SK-N-MC (cell line): ENCODE data around the gene RAD23B.
"Not testable (repeated sequence)": the region's sequence is repeated elsewhere in the genome, so short reads cannot be mapped to it uniquely, and the experiment has no call there.

Source experiments
- DNase-seq: peaks from one replicate; pipeline ENCODE4 v3.0.0-alpha.2; 2011; ENCODE audit warnings: low read depth, low spot score
- H3K27ac ChIP-seq: fragments of 200-600 bp; sonication (generic); 2 replicates; pipeline ENCODE4 v1.5.1; 2016; ENCODE audit warnings: mixed run types
- H3K36me3 ChIP-seq: fragments of 200-600 bp; sonication (generic); 2 replicates; pipeline ENCODE4 v1.6.1; 2017; ENCODE audit warnings: antibody characterized with exemption, low read length, mixed read lengths; ENCODE audit not compliant: insufficient read depth
- H3K4me3 ChIP-seq: fragments of 200-600 bp; sonication (generic); 2 replicates; pipeline ENCODE4 v1.5.1; 2016
- H3K9ac ChIP-seq: fragments of 200-600 bp; sonication (generic); 2 replicates; pipeline ENCODE4 v1.8.0; 2017; ENCODE audit warnings: mixed run types, mixed read lengths; ENCODE audit not compliant: insufficient read length
- H3K9me3 ChIP-seq: fragments of 200-600 bp; sonication (generic); 2 replicates; pipeline ENCODE4 v1.6.1; 2017; ENCODE audit warnings: low read depth, mild to moderate bottlenecking, antibody characterized with exemption, low read length, moderate library complexity, mixed read lengths
- EZH2 ChIP-seq: fragments of 200-600 bp; sonication (generic); IDR thresholded peaks from one replicate; pipeline ENCODE4 v1.6.1; 2017; ENCODE audit warnings: antibody characterized with exemption
- FOXP2 ChIP-seq: optimal IDR thresholded peaks from 2 replicates; pipeline ENCODE3; 2011; ENCODE audit warnings: mild to moderate bottlenecking, moderate library complexity; ENCODE audit not compliant: insufficient read depth; ENCODE audit errors: extremely low read length, control extremely low read depth
- POLR2AphosphoS5 ChIP-seq: IDR thresholded peaks from 2 replicates; pipeline ENCODE4 v1.6.1; 2012; ENCODE audit warnings: mild to moderate bottlenecking, low read depth, low read length, borderline replicate concordance

The RAD23B gene

DNA sequence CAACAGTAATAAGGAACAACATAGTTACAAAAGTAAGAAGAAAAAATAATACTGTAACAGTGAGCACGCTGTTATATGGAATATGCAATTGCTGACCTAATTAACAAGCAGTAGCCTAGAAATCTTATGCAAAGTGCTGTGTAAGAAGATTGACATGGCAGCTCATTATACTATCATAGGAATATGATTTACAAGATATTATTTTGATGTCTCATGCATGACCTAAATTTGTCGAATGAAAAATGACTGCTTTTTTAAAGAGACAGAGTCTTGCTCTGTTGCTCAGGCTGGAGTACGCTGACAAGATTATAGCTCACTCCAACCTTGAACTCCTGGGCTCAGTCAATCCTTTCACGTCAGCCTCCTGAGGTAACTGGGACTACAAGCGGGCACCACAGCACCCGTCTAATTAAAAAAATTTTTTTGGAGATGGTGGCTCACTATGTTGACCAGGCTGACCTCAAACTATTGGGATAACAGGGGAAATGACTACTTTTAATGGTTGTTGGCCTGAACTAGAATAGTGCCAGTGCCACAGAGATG, 10.5 kb downstream of the RAD23B start:
- Histone ChIP-seq H3K9me3 (no peaks in the 10 kb centered on the region; the same call in 1 of the 2 replicates), H3K27ac (no peak overlapping the region), H3K36me3 (peaks cover 45% of the 10 kb centered on the region), H3K4me3 (no peak overlapping the region), H3K9ac (no peak overlapping the region)
- DNase-seq = no peak
- no peak for TF ChIP-seq POLR2AphosphoS5
- TF ChIP-seq FOXP2 = no peak
- TF ChIP-seq EZH2 = no peak

GRCh38 chr9:107294756-107295155, 11.7 kb downstream of the RAD23B start:
- Histone ChIP-seq H3K9ac (no peak overlapping the region), H3K9me3 (no peaks in the 10 kb centered on the region; the same call in 1 of the 2 replicates), H3K4me3 (no peak overlapping the region), H3K27ac (no peak overlapping the region), H3K36me3 (peaks cover 52% of the 10 kb centered on the region)
- TF ChIP-seq FOXP2 (no peak), POLR2AphosphoS5 (no peak), EZH2 (no peak)
- DNase-seq = no peak

DNA sequence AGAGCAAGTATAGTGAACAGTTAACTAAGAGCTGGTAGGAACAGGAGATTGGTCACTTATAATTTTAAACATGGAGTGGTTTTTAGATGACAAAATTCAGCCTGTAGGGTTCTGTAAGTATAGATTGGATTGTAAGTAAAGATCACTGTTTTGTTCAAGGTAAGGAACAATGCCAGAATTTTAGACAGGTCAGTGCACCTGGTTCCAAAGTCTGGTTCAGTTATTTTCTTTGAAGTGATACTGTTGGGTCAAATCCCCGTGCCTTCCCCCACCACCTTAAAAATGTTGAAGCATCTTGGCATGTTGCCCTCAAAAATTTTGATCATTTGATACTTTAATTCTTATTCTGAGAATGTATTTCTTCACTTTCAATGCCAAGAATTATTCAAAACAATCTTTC, 12.9 kb downstream of the RAD23B start:
- DNase-seq = no peak
- Histone ChIP-seq H3K4me3 (no peak overlapping the region), H3K36me3 (peaks cover 51% of the 10 kb centered on the region), H3K9ac (no peak overlapping the region), H3K27ac (no peak overlapping the region), H3K9me3 (no peaks in the 10 kb centered on the region; the same call in 1 of the 2 replicates)
- TF ChIP-seq EZH2 (no peak), FOXP2 (no peak), POLR2AphosphoS5 (no peak)

DNA sequence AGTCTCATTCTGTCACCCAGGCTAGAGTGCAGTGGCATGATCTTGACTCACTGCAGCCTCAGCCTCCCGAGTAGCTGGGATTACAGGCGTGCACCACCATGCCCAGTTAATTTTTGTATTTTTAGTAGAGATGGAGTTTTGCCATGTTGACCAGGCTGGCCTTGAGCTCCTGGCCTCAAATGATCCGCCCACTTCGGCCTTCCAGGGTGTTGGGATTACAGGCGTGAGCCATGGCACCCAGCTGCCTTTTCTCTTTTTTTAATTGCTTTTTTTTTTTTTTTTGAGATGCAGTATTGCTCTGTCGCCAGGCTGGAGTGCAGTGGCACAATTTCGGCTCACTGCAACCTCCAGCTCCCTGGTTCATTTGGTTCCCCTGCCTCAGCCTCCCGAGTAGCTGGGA, 13.5 kb downstream of the RAD23B start:
- not testable (repeated sequence) for H3K9ac ChIP-seq, H3K27ac ChIP-seq, H3K9me3 ChIP-seq, DNase-seq, H3K4me3 ChIP-seq
- peaks cover 51% of the 10 kb centered on the region for H3K36me3 ChIP-seq

- Histone ChIP-seq H3K27ac (no peak overlapping the region), H3K9ac (no peak overlapping the region), H3K4me3 (no peak overlapping the region), H3K36me3 (peaks cover 60% of the 10 kb centered on the region), H3K9me3 (no peaks in the 10 kb centered on the region; the same call in 1 of the 2 replicates)
- no peak for DNase-seq
- TF ChIP-seq FOXP2 = no peak
- TF ChIP-seq EZH2 = no peak
Measured at GRCh38 chr9:107299437-107299836, 16.4 kb downstream of the RAD23B start.

- Histone ChIP-seq H3K36me3 (peaks cover 88% of the 10 kb centered on the region), H3K4me3 (no peak overlapping the region), H3K9ac (no peak overlapping the region), H3K27ac (no peak overlapping the region), H3K9me3 (no peaks in the 10 kb centered on the region)
- TF ChIP-seq POLR2AphosphoS5 (no peak), FOXP2 (no peak), EZH2 (no peak)
- no peak for DNase-seq
Measured at GRCh38 chr9:107306308-107306707, 23.2 kb downstream of the RAD23B start.

DNA sequence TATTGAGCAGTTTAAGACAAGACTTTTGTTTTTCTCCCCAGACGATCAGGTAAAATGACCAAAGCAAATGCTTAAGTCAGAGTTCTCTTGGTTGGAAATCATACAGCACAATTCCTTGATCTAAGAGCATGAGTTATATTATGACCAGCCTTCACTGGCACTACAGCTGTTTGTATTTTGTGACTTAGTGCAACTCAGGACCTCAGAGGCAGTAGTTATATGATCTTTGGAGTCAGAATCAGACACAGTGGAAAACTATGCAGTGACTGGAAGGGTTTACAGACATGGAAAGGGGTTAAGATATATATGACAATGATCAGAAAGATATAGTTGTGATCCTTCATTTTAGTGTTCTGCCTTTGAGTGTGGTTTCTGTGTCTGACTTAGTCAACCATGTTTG, 24.3 kb downstream of the RAD23B start:
- TF ChIP-seq POLR2AphosphoS5 = no peak
- no peak for TF ChIP-seq EZH2
- no peak for TF ChIP-seq FOXP2
- Histone ChIP-seq H3K9me3 (no peaks in the 10 kb centered on the region), H3K9ac (no peak overlapping the region), H3K4me3 (no peak overlapping the region), H3K27ac (no peak overlapping the region), H3K36me3 (peaks cover 89% of the 10 kb centered on the region)
- DNase-seq = no peak

GRCh38 chr9:107308461-107308860, 25.4 kb downstream of the RAD23B start:
- Histone ChIP-seq H3K27ac (no peak overlapping the region), H3K4me3 (no peak overlapping the region), H3K9ac (no peak overlapping the region), H3K36me3 (peaks cover 93% of the 10 kb centered on the region), H3K9me3 (no peaks in the 10 kb centered on the region)
- TF ChIP-seq EZH2 (no peak), FOXP2 (no peak), POLR2AphosphoS5 (no peak)
- DNase-seq = no peak

- H3K9me3 ChIP-seq = no peaks in the 10 kb centered on the region
- TF ChIP-seq POLR2AphosphoS5 (no peak), FOXP2 (no peak), EZH2 (no peak)
- H3K4me3 ChIP-seq = no peak overlapping the region
- DNase-seq = no peak
- no peak overlapping the region for H3K9ac ChIP-seq
- H3K36me3 ChIP-seq = peaks cover 93% of the 10 kb centered on the region
- H3K27ac ChIP-seq = no peak overlapping the region
Measured at GRCh38 chr9:107309271-107309670, 26.2 kb downstream of the RAD23B start.

DNA sequence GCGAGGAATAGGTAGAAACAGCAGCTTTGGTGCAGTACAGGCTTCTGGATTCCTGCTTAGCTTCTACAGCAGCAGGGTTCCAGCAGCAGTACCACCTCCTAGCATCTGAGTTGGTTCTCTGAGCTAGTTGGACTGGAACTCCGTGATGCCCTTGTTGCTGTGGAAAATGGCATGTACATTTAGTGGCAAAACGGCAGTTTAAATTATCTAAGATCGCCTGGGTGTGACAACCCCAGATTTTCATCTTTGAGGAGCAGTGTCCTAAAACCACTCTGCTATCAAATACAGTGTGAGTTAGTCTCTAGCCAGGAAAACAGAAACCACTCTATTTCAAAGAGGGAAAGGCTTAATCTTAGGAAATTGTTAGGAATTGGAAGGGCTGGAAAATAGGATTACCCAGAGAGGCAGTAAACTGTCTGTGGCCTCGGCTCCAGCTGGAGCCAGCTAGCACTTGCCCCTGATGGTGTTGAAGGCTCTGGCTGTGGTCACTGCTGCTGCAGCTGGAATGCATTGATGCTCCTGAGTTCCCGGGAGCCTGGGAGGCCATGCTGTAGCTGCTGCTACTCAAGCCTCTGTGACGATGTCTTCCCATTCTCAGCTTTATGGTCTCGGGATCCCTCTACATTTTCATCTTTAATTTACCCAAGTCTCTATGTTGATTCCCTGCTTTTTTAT, 29.4 kb downstream of the RAD23B start:
- no peak overlapping the region for H3K9ac ChIP-seq
- H3K27ac ChIP-seq = no peak overlapping the region
- no peaks in the 10 kb centered on the region for H3K9me3 ChIP-seq
- TF ChIP-seq POLR2AphosphoS5 (no peak), EZH2 (no peak), FOXP2 (no peak)
- DNase-seq = no peak
- peaks cover 94% of the 10 kb centered on the region for H3K36me3 ChIP-seq
- no peak overlapping the region for H3K4me3 ChIP-seq
